Vagina (tissue), 2 donors: Measurements from ENCODE around the gene NT5DC2. TPM values are rescaled to one million over a fixed set of nuclear protein-coding genes. Genes with fewer than 3 reads are reported as not detected.

Experiments
- DNase-seq, 2 donors: peaks; one replicate each; pipeline ENCODE4 v3.0.0-alpha.2; 2017; ENCODE audit errors: extremely low spot score in 2 of 2
- H3K27ac ChIP-seq: fragments of 200-600 bp; sonication (generic); one replicate; pipeline ENCODE4 v1.5.1; 2019
- H3K27me3 ChIP-seq: fragments of 200-600 bp; sonication (generic); one replicate; pipeline ENCODE4 v1.5.1; 2019
- H3K36me3 ChIP-seq, 2 donors: fragments of 200-600 bp; sonication (generic); one replicate each; pipeline ENCODE4 v1.5.1; 2017 to 2019
- H3K4me1 ChIP-seq: fragments of 200-600 bp; sonication (generic); one replicate; pipeline ENCODE4 v1.5.1; 2019
- H3K4me3 ChIP-seq, 2 donors: fragments of 200-600 bp; sonication (generic); 1 replicate in 1 of 2; 2 replicates in 1 of 2; pipeline ENCODE4 v1.5.1; 2016 to 2019
- H3K9me3 ChIP-seq: fragments of 200-600 bp; sonication (generic); one replicate; pipeline ENCODE4 v1.5.1; 2019
- CTCF ChIP-seq, 3 experiments: fragments of 450-650 bp in 2 of 3; fragments of 200-600 bp in 1 of 3; sonication (generic) in 1 of 3; IDR thresholded peaks; one replicate each; pipeline ENCODE4 v1.5.1; 2017 to 2019; ENCODE audit warnings: antibody characterized with exemption in 3 of 3, mild to moderate bottlenecking in 2 of 3, moderate library complexity in 2 of 3
- POLR2A ChIP-seq, 2 donors: fragments of 450-650 bp; IDR thresholded peaks; one replicate each; pipeline ENCODE4 v1.6.1; 2017; ENCODE audit warnings: antibody characterized with exemption in 2 of 2, mild to moderate bottlenecking in 2 of 2, moderate library complexity in 2 of 2
- POLR2AphosphoS5 ChIP-seq, 2 donors: sonication (generic); formaldehyde crosslinking; IDR thresholded peaks; one replicate each; pipeline ENCODE4 v1.9.0; 2017; ENCODE audit warnings: antibody characterized with exemption in 2 of 2, mild to moderate bottlenecking in 2 of 2, low read depth in 1 of 2; ENCODE audit not compliant: insufficient read depth in 1 of 2
- intact Hi-C: fragments of 100-400 bp; cut with DNase I; formaldehyde crosslinking; loops from one replicate; pipeline ENCODE4 v1.15.1; 2023
- total RNA-seq: library from RNA; depleted of rRNA; stranded (reverse); fragments of >200 nt; gene quantifications from one replicate; pipeline ENCODE4 v1.2.3, GENCODE V29; 2016

NT5DC2 gene
- total RNA-seq, 1 donor from 2014 or later: 63.3 TPM

GRCh38 chr3:52483081-52483480, 50.6 kb downstream of the NT5DC2 start:
- Histone ChIP-seq H3K36me3 (peaks cover 0 to 76% of the 10 kb centered on the region in 2 donors), H3K27me3 (no peaks in the 10 kb centered on the region), H3K27ac (peak overlapping the region; percentile 83), H3K4me3 (no peak overlapping the region), H3K9me3 (no peaks in the 10 kb centered on the region), H3K4me1 (peaks cover 39% of the 10 kb centered on the region)
- intact Hi-C loops: no loop called here
- TF ChIP-seq POLR2AphosphoS5 (IDR thresholded peaks at IDR 0.05; ENCODE audit: insufficient read depth in 1 of 2, low read depth in 1 of 2) (no peak), POLR2A (IDR thresholded peaks at IDR 0.05) (no peak), CTCF (IDR thresholded peaks at IDR 0.05) (no peak)
- DNase-seq: no peak

- no peak for DNase-seq
- Histone ChIP-seq H3K4me1 (peaks cover 39% of the 10 kb centered on the region), H3K27ac (no peak overlapping the region), H3K27me3 (no peaks in the 10 kb centered on the region), H3K4me3 (no peak overlapping the region), H3K9me3 (no peaks in the 10 kb centered on the region), H3K36me3 (peaks cover 0 to 76% of the 10 kb centered on the region in 2 donors)
- intact Hi-C loops: no loop called here
- TF ChIP-seq POLR2A (IDR thresholded peaks at IDR 0.05): no peak
Observed at GRCh38 chr3:52481819-52482521, 51.7 kb downstream of the NT5DC2 start.

GRCh38 chr3:52480768-52481715, 52.6 kb downstream of the NT5DC2 start:
- peaks cover 0 to 76% of the 10 kb centered on the region in 2 donors for H3K36me3 ChIP-seq
- TF ChIP-seq CTCF (IDR thresholded peaks at IDR 0.05): no peak
- TF ChIP-seq POLR2A (IDR thresholded peaks at IDR 0.05): no peak
- TF ChIP-seq POLR2AphosphoS5 (IDR thresholded peaks at IDR 0.05; ENCODE audit: insufficient read depth in 1 of 2, low read depth in 1 of 2): no peak
- no peak for DNase-seq
- intact Hi-C loops: no loop called here
- peaks cover 37% of the 10 kb centered on the region for H3K4me1 ChIP-seq
- H3K4me3 ChIP-seq: no peak overlapping the region
- no peak overlapping the region for H3K27ac ChIP-seq
- no peaks in the 10 kb centered on the region for H3K9me3 ChIP-seq
- no peaks in the 10 kb centered on the region for H3K27me3 ChIP-seq

- no peak overlapping the region for H3K4me3 ChIP-seq
- intact Hi-C loops: loop anchor here (10.0 kb wide), 1 partner anchor 55 kb away; the partner anchor contains the start of genes NT5DC2 and UQCC5
- H3K36me3 ChIP-seq: peaks cover 0 to 79% of the 10 kb centered on the region in 2 donors
Observed at GRCh38 chr3:52479877-52480575, 53.6 kb downstream of the NT5DC2 start.

More at GRCh38 chr3:52479877-52480575, 53.6 kb downstream of the NT5DC2 start:
- peaks cover 27% of the 10 kb centered on the region for H3K4me1 ChIP-seq
- TF ChIP-seq POLR2A (IDR thresholded peaks at IDR 0.05): no peak
- no peak for TF ChIP-seq POLR2AphosphoS5 (IDR thresholded peaks at IDR 0.05; ENCODE audit: insufficient read depth in 1 of 2, low read depth in 1 of 2)
- no peak for TF ChIP-seq CTCF (IDR thresholded peaks at IDR 0.05)
- no peak for DNase-seq
- H3K27ac ChIP-seq: no peak overlapping the region
- no peaks in the 10 kb centered on the region for H3K27me3 ChIP-seq
- no peaks in the 10 kb centered on the region for H3K9me3 ChIP-seq
